H1 (cell line): ENCODE measurements around the gene ELL2.

Source experiments
- CREB1 ChIP-seq: IDR thresholded peaks from 2 replicates; pipeline ENCODE4 v1.6.1; 2012; ENCODE audit warnings: inconsistent platforms
- CTCF ChIP-seq, 3 experiments: IDR thresholded peaks; 1 replicate in 2 of 3; 2 replicates in 1 of 3; pipeline versions ENCODE4 v1.5.1 to v1.6.1; 2011; ENCODE audit warnings: low read length in 3 of 3, mild to moderate bottlenecking in 3 of 3, inconsistent platforms in 2 of 3, low read depth in 1 of 3, moderate library complexity in 1 of 3; ENCODE audit not compliant: insufficient read depth in 1 of 3; ENCODE audit errors: control extremely low read depth in 1 of 3
- EGR1 ChIP-seq: IDR thresholded peaks from 2 replicates; pipeline ENCODE4 v1.6.1; 2011; ENCODE audit warnings: low read depth, low read length, borderline replicate concordance
- RNF2 ChIP-seq: fragments of 200-900, 300-1000 bp; sonication (generic); IDR thresholded peaks from 2 replicates; pipeline ENCODE4 v1.7.1; 2016; ENCODE audit warnings: borderline replicate concordance, low read depth, mild to moderate bottlenecking, antibody characterized with exemption, low read length; ENCODE audit not compliant: poor library complexity, severe bottlenecking; ENCODE audit errors: missing control alignments
- SP2 ChIP-seq: IDR thresholded peaks from 2 replicates; pipeline ENCODE4 v1.6.1; 2012; ENCODE audit warnings: mild to moderate bottlenecking, low read length, inconsistent platforms
- SRF ChIP-seq: IDR thresholded peaks from 2 replicates; pipeline ENCODE4 v1.6.1; 2011; ENCODE audit warnings: mild to moderate bottlenecking, low read depth, low read length, moderate library complexity
- TCF12 ChIP-seq: IDR thresholded peaks from 2 replicates; pipeline ENCODE4 v1.6.1; 2011; ENCODE audit warnings: low read depth, mild to moderate bottlenecking, low read length
- USF2 ChIP-seq: IDR thresholded peaks from 2 replicates; pipeline ENCODE4 v1.6.1; 2011; ENCODE audit warnings: low read length, improper control_type of control experiment

GRCh38 chr5:95932941-95933340, 28.7 kb downstream of the ELL2 start:
- no peak for TF ChIP-seq SRF
- TF ChIP-seq RNF2 = no peak
- no peak for TF ChIP-seq CTCF (IDR thresholded peaks at IDR 0.05; ENCODE audit: control extremely low read depth in 1 of 3, insufficient read depth in 1 of 3, low read depth in 1 of 3, low read length in 3 of 3)
- no peak for TF ChIP-seq TCF12
- no peak for TF ChIP-seq CREB1
- TF ChIP-seq USF2 = no peak
- no peak for TF ChIP-seq EGR1
- TF ChIP-seq SP2 = no peak
